Neural cell (in vitro differentiated cells): Measurements from ENCODE around the gene DLG2. TPM values are rescaled to one million over a fixed set of nuclear protein-coding genes. Genes with fewer than 3 reads are reported as not detected.

Experiments
- H2AFZ ChIP-seq: fragments of 200-600, 300-800 bp; sonication (generic), shearing (Covaris generic); 2 replicates; pipeline ENCODE4 v1.6.0; 2014; ENCODE audit warnings: low read depth, mild to moderate bottlenecking, antibody characterized with exemption, low read length, moderate library complexity
- H3F3A ChIP-seq: fragments of 200-600 bp; shearing (Covaris generic); 2 replicates; pipeline ENCODE4 v1.6.1; 2016; ENCODE audit warnings: mild to moderate bottlenecking, moderate library complexity, mixed read lengths, antibody characterized with exemption, low read length; ENCODE audit not compliant: insufficient read depth, poor library complexity, severe bottlenecking
- H3K27ac ChIP-seq: fragments of 200-600, 300-800 bp; sonication (generic), shearing (Covaris generic); 2 replicates; pipeline ENCODE4 v1.5.1; 2014; ENCODE audit warnings: mild to moderate bottlenecking, low read length, moderate library complexity
- H3K27me3 ChIP-seq: fragments of 300-800, 200-600 bp; sonication (generic), shearing (Covaris generic); 2 replicates; pipeline ENCODE4 v1.6.0; 2014; ENCODE audit warnings: mild to moderate bottlenecking, low read depth, low read length, moderate library complexity; ENCODE audit not compliant: insufficient read depth
- H3K36me3 ChIP-seq: fragments of 300-800, 200-600 bp; sonication (generic), shearing (Covaris generic); 2 replicates; pipeline ENCODE4 v1.5.1; 2014; ENCODE audit warnings: mild to moderate bottlenecking, antibody characterized with exemption, low read length, moderate library complexity; ENCODE audit not compliant: insufficient read depth
- H3K4me2 ChIP-seq: fragments of 300-800, 200-600 bp; sonication (generic), shearing (Covaris generic); 2 replicates; pipeline ENCODE4 v1.6.0; 2014; ENCODE audit warnings: mild to moderate bottlenecking, low read length
- H3K4me3 ChIP-seq: fragments of 300-800, 200-600 bp; sonication (generic), shearing (Covaris generic); 2 replicates; pipeline ENCODE4 v1.5.1; 2014; ENCODE audit warnings: mild to moderate bottlenecking, low read length, moderate library complexity
- H3K79me2 ChIP-seq: fragments of 200-600 bp; shearing (Covaris generic); replicated peaks from 2 replicates; pipeline ENCODE4 v1.6.0; 2014; ENCODE audit warnings: mild to moderate bottlenecking, low read length, moderate library complexity; ENCODE audit not compliant: insufficient read depth
- H3K9ac ChIP-seq: fragments of 300-800, 200-600 bp; sonication (generic), shearing (Covaris generic); 2 replicates; pipeline ENCODE4 v1.6.1; 2016; ENCODE audit warnings: mild to moderate bottlenecking, low read length, mixed read lengths
- H3K9me2 ChIP-seq: fragments of 200-600 bp; shearing (Covaris generic); 2 replicates; pipeline ENCODE4 v1.6.1; 2016; ENCODE audit warnings: mild to moderate bottlenecking, low read length, mixed read lengths; ENCODE audit not compliant: insufficient read depth
- H3K9me3 ChIP-seq: fragments of 200-600, 300-800 bp; sonication (generic), shearing (Covaris generic); 2 replicates; pipeline ENCODE4 v1.6.1; 2016; ENCODE audit warnings: mild to moderate bottlenecking, mixed run types, low read length, moderate library complexity, mixed read lengths
- H4K20me1 ChIP-seq: fragments of 200-600 bp; shearing (Covaris generic); 2 replicates; pipeline ENCODE4 v1.6.1; 2016; ENCODE audit warnings: mild to moderate bottlenecking, mixed run types; ENCODE audit not compliant: insufficient read depth
- EP300 ChIP-seq: fragments of 450-650 bp; conservative IDR thresholded peaks from 2 replicates; pipeline ENCODE4 v1.6.1; 2014; ENCODE audit warnings: antibody characterized with exemption, mild to moderate bottlenecking, moderate library complexity; ENCODE audit not compliant: poor library complexity, severe bottlenecking
- EZH2 ChIP-seq: fragments of 200-600, 300-800 bp; shearing (Covaris generic), sonication (generic); IDR thresholded peaks from 2 replicates; pipeline ENCODE4 v1.6.1; 2014; ENCODE audit warnings: antibody characterized with exemption, low read length, borderline replicate concordance, mild to moderate bottlenecking; ENCODE audit not compliant: insufficient read depth, poor library complexity, severe bottlenecking
- MXI1 ChIP-seq: fragments of 450-650 bp; conservative IDR thresholded peaks from 2 replicates; pipeline ENCODE4 v1.6.1; 2014; ENCODE audit warnings: antibody characterized with exemption, mild to moderate bottlenecking; ENCODE audit not compliant: poor library complexity, severe bottlenecking
- POLR2AphosphoS5 ChIP-seq: IDR thresholded peaks from 2 replicates; pipeline ENCODE4 v1.6.1; 2012
- RAD21 ChIP-seq: fragments of 450-650 bp; conservative IDR thresholded peaks from 2 replicates; pipeline ENCODE4 v1.6.1; 2014; ENCODE audit warnings: antibody characterized with exemption, mild to moderate bottlenecking, moderate library complexity
- SMC3 ChIP-seq: fragments of 450-650 bp; conservative IDR thresholded peaks from 2 replicates; pipeline ENCODE4 v1.6.1; 2014; ENCODE audit warnings: antibody characterized with exemption, mild to moderate bottlenecking, moderate library complexity; ENCODE audit not compliant: poor library complexity
- TAF1 ChIP-seq: IDR thresholded peaks from 2 replicates; pipeline ENCODE4 v1.6.1; 2012; ENCODE audit warnings: low read depth
- polyA plus RNA-seq: library from polyadenylated mRNA; depleted of rRNA; stranded (reverse); fragments of >200 nt; gene quantifications from 2 replicates; pipeline ENCODE4 v1.2.3, GENCODE V29; 2014
- TF ChIP-seq, protein P1 (sequence below): fragments of 450-650 bp; IDR thresholded peaks from 2 replicates; pipeline ENCODE4 v1.5.1; 2014; ENCODE audit warnings: antibody characterized with exemption, mild to moderate bottlenecking, moderate library complexity; ENCODE audit not compliant: poor library complexity, severe bottlenecking
- TF ChIP-seq, protein P2 (sequence below): IDR thresholded peaks from 2 replicates; pipeline ENCODE4 v1.6.1; 2012; ENCODE audit warnings: borderline replicate concordance

Gene DLG2
- polyA plus RNA-seq, 1 donor from 2014 or later, result 179 TPM

DNA sequence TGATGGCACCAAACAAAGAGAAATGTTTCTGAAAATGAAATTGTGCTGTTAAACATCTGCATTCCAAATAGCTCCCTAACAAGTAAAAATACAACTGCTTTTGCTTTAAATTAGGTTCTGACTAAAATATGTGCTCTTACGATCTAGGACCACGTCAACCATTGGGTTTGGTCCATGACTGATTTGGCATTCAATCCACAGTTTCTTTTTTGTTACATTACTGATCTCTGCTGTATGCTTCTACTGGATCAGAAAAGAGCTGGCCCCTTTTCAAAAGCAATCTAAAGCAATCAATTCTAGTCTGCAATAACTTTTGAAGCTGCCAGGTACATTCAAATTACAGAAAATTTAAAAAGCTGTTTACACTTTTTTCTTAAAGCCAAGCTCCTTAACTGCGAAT lies 1293.9 kb downstream of the DLG2 start:
- Histone ChIP-seq H3F3A (no peaks in the 10 kb centered on the region), H2AFZ (no peak overlapping the region), H3K27me3 (no peaks in the 10 kb centered on the region), H3K9ac (no peak overlapping the region), H3K9me2 (no peaks in the 10 kb centered on the region), H3K27ac (no peak overlapping the region), H3K4me2 (no peak overlapping the region), H3K36me3 (no peaks in the 10 kb centered on the region), H3K9me3 (no peaks in the 10 kb centered on the region), H3K4me3 (no peak overlapping the region), H3K79me2 (no peaks in the 10 kb centered on the region), H4K20me1 (no peaks in the 10 kb centered on the region)
- TF ChIP-seq EP300 (no peak), SMC3 (no peak), POLR2AphosphoS5 (no peak), RAD21 (no peak), EZH2 (no peak)
- TF ChIP-seq, protein P1, sequence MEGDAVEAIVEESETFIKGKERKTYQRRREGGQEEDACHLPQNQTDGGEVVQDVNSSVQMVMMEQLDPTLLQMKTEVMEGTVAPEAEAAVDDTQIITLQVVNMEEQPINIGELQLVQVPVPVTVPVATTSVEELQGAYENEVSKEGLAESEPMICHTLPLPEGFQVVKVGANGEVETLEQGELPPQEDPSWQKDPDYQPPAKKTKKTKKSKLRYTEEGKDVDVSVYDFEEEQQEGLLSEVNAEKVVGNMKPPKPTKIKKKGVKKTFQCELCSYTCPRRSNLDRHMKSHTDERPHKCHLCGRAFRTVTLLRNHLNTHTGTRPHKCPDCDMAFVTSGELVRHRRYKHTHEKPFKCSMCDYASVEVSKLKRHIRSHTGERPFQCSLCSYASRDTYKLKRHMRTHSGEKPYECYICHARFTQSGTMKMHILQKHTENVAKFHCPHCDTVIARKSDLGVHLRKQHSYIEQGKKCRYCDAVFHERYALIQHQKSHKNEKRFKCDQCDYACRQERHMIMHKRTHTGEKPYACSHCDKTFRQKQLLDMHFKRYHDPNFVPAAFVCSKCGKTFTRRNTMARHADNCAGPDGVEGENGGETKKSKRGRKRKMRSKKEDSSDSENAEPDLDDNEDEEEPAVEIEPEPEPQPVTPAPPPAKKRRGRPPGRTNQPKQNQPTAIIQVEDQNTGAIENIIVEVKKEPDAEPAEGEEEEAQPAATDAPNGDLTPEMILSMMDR, result no peak

DNA sequence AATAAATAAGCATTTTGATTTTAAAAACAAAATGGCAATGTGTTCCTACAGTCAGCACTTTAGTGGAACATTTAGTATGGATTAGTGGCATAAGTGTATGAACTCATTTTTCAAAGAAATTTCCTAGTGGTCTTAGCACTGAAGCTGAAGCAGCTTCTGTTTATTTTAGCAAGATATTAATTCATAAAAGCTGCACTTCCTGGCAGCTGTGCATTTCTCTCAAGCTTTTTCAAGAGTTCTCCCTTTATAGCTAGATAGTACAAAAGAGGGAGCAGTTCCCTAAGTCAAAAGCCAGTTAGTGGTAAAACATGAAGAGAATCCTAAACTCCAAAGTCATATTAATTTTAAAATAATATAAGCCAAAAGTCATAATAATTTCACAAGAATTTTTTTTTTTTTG lies 1304.9 kb downstream of the DLG2 start:
- TF ChIP-seq, protein P2, sequence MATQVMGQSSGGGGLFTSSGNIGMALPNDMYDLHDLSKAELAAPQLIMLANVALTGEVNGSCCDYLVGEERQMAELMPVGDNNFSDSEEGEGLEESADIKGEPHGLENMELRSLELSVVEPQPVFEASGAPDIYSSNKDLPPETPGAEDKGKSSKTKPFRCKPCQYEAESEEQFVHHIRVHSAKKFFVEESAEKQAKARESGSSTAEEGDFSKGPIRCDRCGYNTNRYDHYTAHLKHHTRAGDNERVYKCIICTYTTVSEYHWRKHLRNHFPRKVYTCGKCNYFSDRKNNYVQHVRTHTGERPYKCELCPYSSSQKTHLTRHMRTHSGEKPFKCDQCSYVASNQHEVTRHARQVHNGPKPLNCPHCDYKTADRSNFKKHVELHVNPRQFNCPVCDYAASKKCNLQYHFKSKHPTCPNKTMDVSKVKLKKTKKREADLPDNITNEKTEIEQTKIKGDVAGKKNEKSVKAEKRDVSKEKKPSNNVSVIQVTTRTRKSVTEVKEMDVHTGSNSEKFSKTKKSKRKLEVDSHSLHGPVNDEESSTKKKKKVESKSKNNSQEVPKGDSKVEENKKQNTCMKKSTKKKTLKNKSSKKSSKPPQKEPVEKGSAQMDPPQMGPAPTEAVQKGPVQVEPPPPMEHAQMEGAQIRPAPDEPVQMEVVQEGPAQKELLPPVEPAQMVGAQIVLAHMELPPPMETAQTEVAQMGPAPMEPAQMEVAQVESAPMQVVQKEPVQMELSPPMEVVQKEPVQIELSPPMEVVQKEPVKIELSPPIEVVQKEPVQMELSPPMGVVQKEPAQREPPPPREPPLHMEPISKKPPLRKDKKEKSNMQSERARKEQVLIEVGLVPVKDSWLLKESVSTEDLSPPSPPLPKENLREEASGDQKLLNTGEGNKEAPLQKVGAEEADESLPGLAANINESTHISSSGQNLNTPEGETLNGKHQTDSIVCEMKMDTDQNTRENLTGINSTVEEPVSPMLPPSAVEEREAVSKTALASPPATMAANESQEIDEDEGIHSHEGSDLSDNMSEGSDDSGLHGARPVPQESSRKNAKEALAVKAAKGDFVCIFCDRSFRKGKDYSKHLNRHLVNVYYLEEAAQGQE, result no peak
- TF ChIP-seq EZH2, result no peak
- no peak for TF ChIP-seq MXI1
- TF ChIP-seq, protein P1, result no peak
- no peak for TF ChIP-seq SMC3
- no peak for TF ChIP-seq TAF1
- TF ChIP-seq EP300, result no peak
- TF ChIP-seq POLR2AphosphoS5, result no peak
- TF ChIP-seq RAD21, result no peak
- H3K4me2 ChIP-seq, result no peak overlapping the region

More for the DNA sequence above, 1304.9 kb downstream of the DLG2 start:
- no peak overlapping the region for H3K27ac ChIP-seq
- H3F3A ChIP-seq, result no peaks in the 10 kb centered on the region
- no peaks in the 10 kb centered on the region for H4K20me1 ChIP-seq
- no peaks in the 10 kb centered on the region for H3K9me3 ChIP-seq
- H3K36me3 ChIP-seq, result no peaks in the 10 kb centered on the region
- no peak overlapping the region for H3K9ac ChIP-seq
- H2AFZ ChIP-seq, result no peak overlapping the region
- H3K27me3 ChIP-seq, result no peaks in the 10 kb centered on the region
- H3K9me2 ChIP-seq, result no peaks in the 10 kb centered on the region
- H3K4me3 ChIP-seq, result no peak overlapping the region
- H3K79me2 ChIP-seq, result no peaks in the 10 kb centered on the region
